KMS-11 (cell line): ENCODE results near the gene KATNAL2.
"Not testable (repeated sequence)": the region's sequence is repeated elsewhere in the genome, so short reads cannot be mapped to it uniquely, and the experiment has no call there.

Experiments used
- H2AFZ ChIP-seq: fragments of 200-600 bp; sonication (generic); 2 replicates; pipeline ENCODE4 v1.6.1; 2016; ENCODE audit warnings: antibody characterized with exemption, mixed run types, low read depth
- H3K27ac ChIP-seq: fragments of 200-600 bp; sonication (generic); 2 replicates; pipeline ENCODE4 v1.6.1; 2016; ENCODE audit warnings: mild to moderate bottlenecking, mixed run types
- H3K27me3 ChIP-seq: fragments of 200-600 bp; sonication (generic); 2 replicates; pipeline ENCODE4 v1.6.1; 2017; ENCODE audit warnings: mild to moderate bottlenecking, low read depth, mixed run types, moderate library complexity; ENCODE audit not compliant: insufficient read depth
- H3K36me3 ChIP-seq: fragments of 200-600 bp; sonication (generic); 2 replicates; pipeline ENCODE4 v1.6.1; 2017; ENCODE audit warnings: mild to moderate bottlenecking, mixed run types; ENCODE audit not compliant: insufficient read depth
- H3K4me1 ChIP-seq: fragments of 200-600 bp; sonication (generic); 2 replicates; pipeline ENCODE4 v1.6.1; 2016; ENCODE audit warnings: mild to moderate bottlenecking, low read depth, mixed run types; ENCODE audit not compliant: poor library complexity, severe bottlenecking
- H3K4me2 ChIP-seq: fragments of 200-600 bp; sonication (generic); 2 replicates; pipeline ENCODE4 v1.7.0; 2016; ENCODE audit warnings: mild to moderate bottlenecking, mixed run types
- H3K4me3 ChIP-seq: fragments of 200-600 bp; sonication (generic); IDR thresholded peaks from 2 replicates; pipeline ENCODE4 v1.6.1; 2017; ENCODE audit warnings: low read depth, low read length, mixed read lengths; ENCODE audit not compliant: insufficient read depth
- H3K79me2 ChIP-seq: fragments of 200-600 bp; sonication (generic); 2 replicates; pipeline ENCODE4 v1.6.1; 2016; ENCODE audit warnings: low read depth, mixed run types; ENCODE audit not compliant: insufficient read depth
- H3K9ac ChIP-seq: fragments of 200-600 bp; sonication (generic); 2 replicates; pipeline ENCODE4 v1.6.1; 2016; ENCODE audit warnings: mild to moderate bottlenecking, mixed run types
- H4K20me1 ChIP-seq: fragments of 200-600 bp; sonication (generic); 2 replicates; pipeline ENCODE4 v1.6.1; 2016; ENCODE audit warnings: mild to moderate bottlenecking, mixed run types; ENCODE audit not compliant: insufficient read depth
- TF ChIP-seq, protein P1 (sequence below): fragments of 200-600 bp; sonication (generic); conservative IDR thresholded peaks from 2 replicates; pipeline ENCODE4 v1.6.1; 2017; ENCODE audit warnings: low read depth, mild to moderate bottlenecking, antibody characterized with exemption, low read length, moderate library complexity, mixed read lengths

Gene KATNAL2

DNA sequence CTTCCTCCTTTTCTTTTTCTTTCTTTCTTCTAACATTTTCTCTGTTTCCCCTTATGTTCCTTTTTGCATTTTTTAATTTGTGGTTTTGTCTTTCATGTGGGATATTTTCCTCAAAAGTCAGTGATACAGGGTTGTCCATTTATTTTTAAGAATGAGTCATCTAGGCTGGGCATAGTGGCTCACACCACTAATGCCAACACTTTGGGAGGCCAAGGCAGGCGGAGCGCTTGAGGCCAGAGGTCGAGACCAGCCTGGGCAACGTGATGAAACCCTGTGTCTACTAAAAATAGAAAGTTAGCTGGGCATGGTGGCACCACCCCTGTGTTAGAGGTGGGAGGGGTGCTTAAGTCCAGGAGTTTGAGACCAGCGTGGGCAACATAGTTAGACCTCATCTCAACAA, 35.8 kb downstream of the KATNAL2 start:
- Histone ChIP-seq H3K79me2 (no peaks in the 10 kb centered on the region), H3K36me3 (no peaks in the 10 kb centered on the region), H3K27ac (no peak overlapping the region), H4K20me1 (no peaks in the 10 kb centered on the region; the same call in 1 of the 2 replicates), H3K9ac (no peak overlapping the region), H3K27me3 (no peaks in the 10 kb centered on the region), H3K4me1 (no peaks in the 10 kb centered on the region), H3K4me2 (no peak overlapping the region), H3K4me3 (no peak overlapping the region), H2AFZ (no peak overlapping the region)
- TF ChIP-seq, protein P1, sequence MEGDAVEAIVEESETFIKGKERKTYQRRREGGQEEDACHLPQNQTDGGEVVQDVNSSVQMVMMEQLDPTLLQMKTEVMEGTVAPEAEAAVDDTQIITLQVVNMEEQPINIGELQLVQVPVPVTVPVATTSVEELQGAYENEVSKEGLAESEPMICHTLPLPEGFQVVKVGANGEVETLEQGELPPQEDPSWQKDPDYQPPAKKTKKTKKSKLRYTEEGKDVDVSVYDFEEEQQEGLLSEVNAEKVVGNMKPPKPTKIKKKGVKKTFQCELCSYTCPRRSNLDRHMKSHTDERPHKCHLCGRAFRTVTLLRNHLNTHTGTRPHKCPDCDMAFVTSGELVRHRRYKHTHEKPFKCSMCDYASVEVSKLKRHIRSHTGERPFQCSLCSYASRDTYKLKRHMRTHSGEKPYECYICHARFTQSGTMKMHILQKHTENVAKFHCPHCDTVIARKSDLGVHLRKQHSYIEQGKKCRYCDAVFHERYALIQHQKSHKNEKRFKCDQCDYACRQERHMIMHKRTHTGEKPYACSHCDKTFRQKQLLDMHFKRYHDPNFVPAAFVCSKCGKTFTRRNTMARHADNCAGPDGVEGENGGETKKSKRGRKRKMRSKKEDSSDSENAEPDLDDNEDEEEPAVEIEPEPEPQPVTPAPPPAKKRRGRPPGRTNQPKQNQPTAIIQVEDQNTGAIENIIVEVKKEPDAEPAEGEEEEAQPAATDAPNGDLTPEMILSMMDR, result no peak

GRCh38 chr18:46958209-46958608, 40.8 kb downstream of the KATNAL2 start:
- H4K20me1 ChIP-seq, result no peaks in the 10 kb centered on the region; the same call in 1 of the 2 replicates
- H3K4me2 ChIP-seq, result no peak overlapping the region
- no peak overlapping the region for H3K9ac ChIP-seq
- H3K27ac ChIP-seq, result no peak overlapping the region
- TF ChIP-seq, protein P1, result no peak
- H3K36me3 ChIP-seq, result no peaks in the 10 kb centered on the region
- no peaks in the 10 kb centered on the region for H3K79me2 ChIP-seq
- H2AFZ ChIP-seq, result no peak overlapping the region
- H3K4me1 ChIP-seq, result no peaks in the 10 kb centered on the region
- no peaks in the 10 kb centered on the region for H3K27me3 ChIP-seq
- H3K4me3 ChIP-seq, result no peak overlapping the region

GRCh38 chr18:46963656-46964578, 46.5 kb downstream of the KATNAL2 start:
- H2AFZ ChIP-seq, H4K20me1 ChIP-seq, H3K9ac ChIP-seq, H3K27ac ChIP-seq, H3K4me3 ChIP-seq, H3K4me2 ChIP-seq, H3K36me3 ChIP-seq, H3K27me3 ChIP-seq, H3K4me1 ChIP-seq, H3K79me2 ChIP-seq: not testable (repeated sequence)

DNA sequence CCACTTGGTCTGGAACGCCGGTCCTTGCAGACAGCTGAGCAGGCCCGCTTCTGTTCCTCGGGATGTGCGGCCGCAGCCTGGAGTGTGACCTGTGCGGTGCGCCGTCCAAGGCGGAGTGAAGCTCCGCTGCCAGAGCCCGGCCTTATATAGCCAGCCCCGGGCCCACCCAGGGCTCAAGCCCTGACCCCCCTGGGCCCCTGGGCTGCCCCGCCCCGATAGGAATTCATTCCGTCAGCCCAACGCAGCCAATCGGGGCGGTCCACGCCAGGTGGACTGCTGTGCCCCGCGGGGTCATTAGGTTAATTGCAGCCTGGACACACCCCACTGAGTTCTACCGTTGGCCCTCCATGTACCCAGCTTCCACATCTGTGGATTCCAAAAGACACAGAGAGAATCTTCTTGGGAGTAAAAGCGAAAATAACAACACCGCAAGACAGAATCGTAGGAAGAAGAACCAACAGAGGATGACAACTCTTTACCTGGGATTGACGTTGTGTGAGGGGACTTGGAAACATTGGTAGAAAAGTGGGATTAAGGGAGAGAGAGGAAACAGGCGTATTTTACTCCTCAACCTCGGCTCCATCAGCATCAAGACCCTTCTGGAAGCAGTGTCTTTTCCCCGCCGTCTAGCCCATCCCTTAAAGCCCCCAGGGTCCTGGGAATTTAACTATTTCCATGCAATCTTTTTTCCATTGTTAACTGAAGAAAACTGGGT, 47.3 kb downstream of the KATNAL2 start:
- not testable (repeated sequence) for H3K4me2 ChIP-seq, H3K79me2 ChIP-seq, H3K9ac ChIP-seq, H3K27ac ChIP-seq, H3K4me1 ChIP-seq, H3K27me3 ChIP-seq, H4K20me1 ChIP-seq, H2AFZ ChIP-seq, H3K4me3 ChIP-seq, H3K36me3 ChIP-seq

- H3K4me1 ChIP-seq, H3K9ac ChIP-seq, H4K20me1 ChIP-seq, H3K27me3 ChIP-seq, H3K79me2 ChIP-seq, H3K4me3 ChIP-seq, H2AFZ ChIP-seq, H3K27ac ChIP-seq, H3K4me2 ChIP-seq, H3K36me3 ChIP-seq: not testable (repeated sequence)
Measured at GRCh38 chr18:46966266-46966665, 48.9 kb downstream of the KATNAL2 start.

DNA sequence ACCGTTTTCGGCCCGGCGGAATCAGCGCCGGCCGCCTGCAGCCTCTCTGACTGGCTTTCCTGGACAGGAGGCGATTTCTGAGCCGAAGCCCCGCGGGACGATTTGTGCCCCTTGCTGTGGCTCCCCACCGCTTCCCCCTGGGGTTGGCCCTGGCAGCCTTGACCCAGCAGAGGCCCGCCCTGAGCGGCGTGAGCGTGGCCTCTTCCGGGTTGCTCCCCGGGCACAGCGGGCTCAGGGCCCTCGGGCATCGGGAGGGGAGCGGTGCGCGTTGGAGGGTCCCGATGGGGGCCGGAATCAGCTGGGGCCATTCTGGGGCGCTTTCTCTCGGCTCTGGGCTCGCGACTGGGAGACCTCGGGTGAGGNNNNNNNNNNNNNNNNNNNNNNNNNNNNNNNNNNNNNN, 52.1 kb downstream of the KATNAL2 start:
- not testable (repeated sequence) for H3K27ac ChIP-seq, H3K79me2 ChIP-seq, H3K4me1 ChIP-seq, H3K9ac ChIP-seq, H4K20me1 ChIP-seq, H3K36me3 ChIP-seq, H3K4me2 ChIP-seq, H3K4me3 ChIP-seq, H2AFZ ChIP-seq, H3K27me3 ChIP-seq

GRCh38 chr18:47019870-47020269, 102.5 kb downstream of the KATNAL2 start:
- not testable (repeated sequence) for H3K9ac ChIP-seq, H3K4me1 ChIP-seq, H2AFZ ChIP-seq, H4K20me1 ChIP-seq, H3K27ac ChIP-seq, H3K4me2 ChIP-seq, H3K79me2 ChIP-seq, H3K27me3 ChIP-seq, H3K36me3 ChIP-seq, H3K4me3 ChIP-seq

GRCh38 chr18:47020757-47021156, 103.4 kb downstream of the KATNAL2 start:
- not testable (repeated sequence) for H3K27ac ChIP-seq, H3K4me1 ChIP-seq, H3K9ac ChIP-seq, H3K36me3 ChIP-seq, H3K27me3 ChIP-seq, H2AFZ ChIP-seq, H3K4me2 ChIP-seq, H3K4me3 ChIP-seq, H4K20me1 ChIP-seq, H3K79me2 ChIP-seq
